ENCODE data around the gene DLG5. TPM values are rescaled to one million over a fixed set of nuclear protein-coding genes. Genes with fewer than 3 reads are reported as not detected.
A peak's percentile ranks its signal among the peaks of the same experiment; 100 is the strongest.

The DLG5 gene
- total RNA-seq, 1 donor from 2014 or later, result 22.2 TPM

DNA sequence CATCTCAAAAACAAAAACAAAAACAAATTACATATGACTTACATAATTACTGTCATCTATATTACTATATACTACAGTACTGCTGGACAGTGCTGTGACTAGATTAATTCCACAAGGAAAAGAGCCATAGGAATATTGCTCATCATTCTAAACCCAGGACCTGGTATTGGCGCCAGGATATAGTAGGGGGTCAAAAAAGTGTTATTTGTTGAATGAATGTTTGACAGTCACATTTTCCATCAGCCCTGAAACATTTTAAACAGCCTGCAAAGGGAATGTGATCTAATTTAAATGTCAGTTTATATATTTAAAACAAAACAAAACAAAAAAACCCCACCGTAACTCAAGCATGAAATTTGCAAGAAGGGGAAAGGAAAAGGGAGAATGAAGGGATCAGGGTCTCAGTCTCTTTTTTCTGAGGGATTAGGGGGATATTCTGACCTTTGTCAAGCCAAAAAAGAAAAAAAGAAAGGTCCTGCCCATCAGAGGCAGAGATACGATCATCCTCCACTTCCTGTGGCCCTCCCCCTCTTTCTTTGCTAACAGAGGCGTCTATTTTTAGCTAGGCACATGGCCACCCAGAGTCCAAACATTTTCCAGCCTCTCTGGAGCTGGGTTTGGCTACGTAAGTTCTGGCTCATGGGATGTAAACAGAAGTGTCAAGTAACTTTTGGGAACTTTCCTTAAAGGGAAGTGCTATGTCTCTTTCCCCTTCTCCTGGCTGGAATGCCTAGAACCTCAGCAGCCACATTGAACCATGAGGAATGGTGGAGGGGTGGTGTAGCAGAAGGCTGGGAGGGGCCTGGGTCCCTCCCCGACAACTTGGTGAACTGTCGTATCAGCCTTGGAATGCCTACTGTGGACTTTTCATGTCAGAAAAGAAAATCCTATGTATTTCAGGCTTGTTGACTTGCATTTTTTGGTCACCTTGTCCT lies 44.6 kb upstream of the DLG5 start:
- Histone ChIP-seq H3K9me3 (ENCODE audit: low read depth) (no peaks in the 10 kb centered on the region), H4K20me1 (ENCODE audit: low read depth) (peaks cover 7% of the 10 kb centered on the region), H3K36me3 (no peaks in the 10 kb centered on the region), H3K27ac (peak overlapping the region; percentile 39), H3K4me1 (peaks cover 7% of the 10 kb centered on the region), H3K4me2 (peak overlapping the region; percentile 8), H3K4me3 (no peak overlapping the region), H3K27me3 (no peaks in the 10 kb centered on the region), H3K79me2 (ENCODE audit: low read depth) (no peaks in the 10 kb centered on the region), H2AFZ (replicated peaks) (no peak overlapping the region), H3F3A (ENCODE audit: low read depth) (peaks cover 23% of the 10 kb centered on the region), H3K9ac (no peak overlapping the region)
- H3K36me3 Mint-ChIP-seq, result peaks cover 8% of the 10 kb centered on the region
- peak; percentile 56 for DNase-seq (ENCODE audit: low spot score)
- H3K9me3 Mint-ChIP-seq, result peaks cover 4% of the 10 kb centered on the region
- no peak for TF ChIP-seq EZH2phosphoT487 (IDR thresholded peaks at IDR 0.05)
- TF ChIP-seq, protein P1, sequence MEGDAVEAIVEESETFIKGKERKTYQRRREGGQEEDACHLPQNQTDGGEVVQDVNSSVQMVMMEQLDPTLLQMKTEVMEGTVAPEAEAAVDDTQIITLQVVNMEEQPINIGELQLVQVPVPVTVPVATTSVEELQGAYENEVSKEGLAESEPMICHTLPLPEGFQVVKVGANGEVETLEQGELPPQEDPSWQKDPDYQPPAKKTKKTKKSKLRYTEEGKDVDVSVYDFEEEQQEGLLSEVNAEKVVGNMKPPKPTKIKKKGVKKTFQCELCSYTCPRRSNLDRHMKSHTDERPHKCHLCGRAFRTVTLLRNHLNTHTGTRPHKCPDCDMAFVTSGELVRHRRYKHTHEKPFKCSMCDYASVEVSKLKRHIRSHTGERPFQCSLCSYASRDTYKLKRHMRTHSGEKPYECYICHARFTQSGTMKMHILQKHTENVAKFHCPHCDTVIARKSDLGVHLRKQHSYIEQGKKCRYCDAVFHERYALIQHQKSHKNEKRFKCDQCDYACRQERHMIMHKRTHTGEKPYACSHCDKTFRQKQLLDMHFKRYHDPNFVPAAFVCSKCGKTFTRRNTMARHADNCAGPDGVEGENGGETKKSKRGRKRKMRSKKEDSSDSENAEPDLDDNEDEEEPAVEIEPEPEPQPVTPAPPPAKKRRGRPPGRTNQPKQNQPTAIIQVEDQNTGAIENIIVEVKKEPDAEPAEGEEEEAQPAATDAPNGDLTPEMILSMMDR (IDR thresholded peaks at IDR 0.05), result no peak
- TF ChIP-seq EZH2 (IDR thresholded peaks at IDR 0.05), result no peak
- H3K4me1 Mint-ChIP-seq, result peaks cover 44% of the 10 kb centered on the region
- no peak overlapping the region for H3K4me3 Mint-ChIP-seq
- no peak overlapping the region for H3K27ac Mint-ChIP-seq
- H3K27me3 Mint-ChIP-seq (ENCODE audit: insufficient read depth, low read depth), result peaks cover 5% of the 10 kb centered on the region

DNA sequence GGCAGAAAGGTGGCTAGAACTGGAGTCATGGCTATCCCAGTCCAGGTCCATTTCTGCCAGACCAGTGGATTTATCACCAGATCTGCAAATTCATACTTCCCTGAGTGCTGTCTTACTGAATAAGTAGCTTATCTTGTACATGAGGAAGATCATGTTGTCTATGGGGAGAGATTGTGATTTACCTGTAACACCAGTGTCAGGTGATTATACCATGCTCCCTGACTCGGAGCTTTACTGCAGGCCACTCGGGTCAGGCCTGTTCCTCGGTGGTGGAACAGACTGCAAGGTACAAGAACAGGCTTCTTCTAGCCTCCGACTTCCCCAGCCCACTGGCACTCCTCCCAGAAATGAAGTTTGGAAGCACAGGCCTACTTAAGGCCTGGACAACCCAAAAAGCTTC lies 42.6 kb upstream of the DLG5 start:
- peaks cover 7% of the 10 kb centered on the region for H3K4me1 ChIP-seq
- H3K79me2 ChIP-seq (ENCODE audit: low read depth), result no peaks in the 10 kb centered on the region
- Mint-ChIP-seq H3K27ac (peak overlapping the region; percentile 40), H3K9me3 (peaks cover 16% of the 10 kb centered on the region), H3K36me3 (peaks cover 5% of the 10 kb centered on the region), H3K4me1 (peaks cover 47% of the 10 kb centered on the region), H3K27me3 (ENCODE audit: insufficient read depth, low read depth) (peaks cover 5% of the 10 kb centered on the region), H3K4me3 (no peak overlapping the region)
- H3K4me2 ChIP-seq, result no peak overlapping the region
- H3K36me3 ChIP-seq, result no peaks in the 10 kb centered on the region
- no peak for DNase-seq (ENCODE audit: low spot score)
- no peaks in the 10 kb centered on the region for H3K27me3 ChIP-seq
- H3K27ac ChIP-seq, result no peak overlapping the region
- H3F3A ChIP-seq (ENCODE audit: low read depth), result peaks cover 16% of the 10 kb centered on the region
- TF ChIP-seq EZH2phosphoT487 (IDR thresholded peaks at IDR 0.05), result no peak
- no peak overlapping the region for H3K9ac ChIP-seq
- H3K4me3 ChIP-seq, result no peak overlapping the region
- H4K20me1 ChIP-seq (ENCODE audit: low read depth), result no peaks in the 10 kb centered on the region
- H3K9me3 ChIP-seq (ENCODE audit: low read depth), result peaks cover 3% of the 10 kb centered on the region
- no peak overlapping the region for H2AFZ ChIP-seq (replicated peaks)

DNA sequence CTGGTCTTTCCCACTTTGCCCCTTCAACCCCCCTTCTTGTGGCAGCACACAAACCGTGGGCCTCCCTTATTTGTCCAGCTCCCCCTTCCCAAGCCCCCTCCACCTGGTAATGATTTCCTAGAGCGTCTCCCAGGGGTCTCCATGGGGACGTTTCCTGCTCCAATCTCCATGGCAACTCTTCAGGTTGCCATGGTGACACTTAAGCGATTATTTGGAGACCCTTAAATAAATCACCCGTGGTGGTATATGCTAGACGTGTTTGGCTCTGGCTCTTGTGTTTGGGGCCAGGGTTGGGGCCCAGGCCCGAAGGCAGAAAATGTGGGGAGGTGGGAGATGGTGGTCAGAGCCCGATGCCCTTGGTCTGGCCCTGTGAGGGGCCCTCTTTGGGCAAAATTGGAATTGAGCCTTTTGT lies 41.1 kb upstream of the DLG5 start:
- H3K4me3 ChIP-seq, result no peak overlapping the region
- peaks cover 16% of the 10 kb centered on the region for H3F3A ChIP-seq (ENCODE audit: low read depth)
- DNase-seq (ENCODE audit: low spot score), result peak; percentile 33
- Mint-ChIP-seq H3K27ac (peak overlapping the region; percentile 87), H3K4me3 (peak overlapping the region; percentile 15), H3K27me3 (ENCODE audit: insufficient read depth, low read depth) (peaks cover 5% of the 10 kb centered on the region), H3K9me3 (peaks cover 24% of the 10 kb centered on the region), H3K4me1 (peaks cover 50% of the 10 kb centered on the region), H3K36me3 (peaks cover 5% of the 10 kb centered on the region)
- no peak overlapping the region for H3K4me2 ChIP-seq
- peaks cover 7% of the 10 kb centered on the region for H3K4me1 ChIP-seq
- H3K9ac ChIP-seq, result no peak overlapping the region
- H3K36me3 ChIP-seq, result no peaks in the 10 kb centered on the region
- no peak for TF ChIP-seq EZH2 (IDR thresholded peaks at IDR 0.05)
- TF ChIP-seq, protein P1 (IDR thresholded peaks at IDR 0.05), result no peak
- no peaks in the 10 kb centered on the region for H3K27me3 ChIP-seq
- peaks cover 8% of the 10 kb centered on the region for H3K9me3 ChIP-seq (ENCODE audit: low read depth)
- H2AFZ ChIP-seq (replicated peaks), result no peak overlapping the region
- no peaks in the 10 kb centered on the region for H3K79me2 ChIP-seq (ENCODE audit: low read depth)
- H4K20me1 ChIP-seq (ENCODE audit: low read depth), result no peaks in the 10 kb centered on the region
- no peak overlapping the region for H3K27ac ChIP-seq

DNA sequence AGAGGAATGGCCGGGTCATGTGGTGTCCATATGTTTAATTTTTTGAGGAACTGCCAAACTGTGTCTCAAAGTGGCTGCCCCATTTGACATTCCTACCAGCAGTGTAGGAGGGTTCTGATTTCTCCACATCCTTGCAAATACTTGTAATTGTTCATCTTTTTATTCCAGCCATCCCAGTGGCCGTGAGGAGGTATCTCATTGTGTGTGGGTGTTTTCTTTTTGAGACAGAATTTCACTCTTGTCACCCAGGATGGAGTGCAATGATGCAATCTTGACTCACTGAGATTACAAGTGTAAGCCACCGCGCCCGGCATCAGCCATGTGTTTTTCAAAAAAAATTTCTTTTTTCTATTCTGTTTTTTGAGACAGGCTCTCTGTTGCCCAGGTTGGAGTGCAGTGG lies 38.7 kb upstream of the DLG5 start:
- H3K27ac ChIP-seq, result no peak overlapping the region
- H3K27me3 ChIP-seq, result no peaks in the 10 kb centered on the region
- Mint-ChIP-seq H3K4me1 (peaks cover 40% of the 10 kb centered on the region), H3K9me3 (peaks cover 26% of the 10 kb centered on the region), H3K4me3 (no peak overlapping the region), H3K27ac (no peak overlapping the region), H3K36me3 (peaks cover 4% of the 10 kb centered on the region), H3K27me3 (ENCODE audit: insufficient read depth, low read depth) (peaks cover 5% of the 10 kb centered on the region)
- no peaks in the 10 kb centered on the region for H3K4me1 ChIP-seq
- H3K36me3 ChIP-seq, result no peaks in the 10 kb centered on the region
- H3K4me2 ChIP-seq, result no peak overlapping the region
- no peaks in the 10 kb centered on the region for H4K20me1 ChIP-seq (ENCODE audit: low read depth)
- H3K9me3 ChIP-seq (ENCODE audit: low read depth), result peaks cover 8% of the 10 kb centered on the region
- DNase-seq (ENCODE audit: low spot score), result no peak
- H3K79me2 ChIP-seq (ENCODE audit: low read depth), result no peaks in the 10 kb centered on the region
- H2AFZ ChIP-seq (replicated peaks), result no peak overlapping the region
- TF ChIP-seq EZH2 (IDR thresholded peaks at IDR 0.05) (no peak), EZH2phosphoT487 (IDR thresholded peaks at IDR 0.05) (no peak)
- no peak overlapping the region for H3K9ac ChIP-seq
- no peak overlapping the region for H3K4me3 ChIP-seq
- H3F3A ChIP-seq (ENCODE audit: low read depth), result no peaks in the 10 kb centered on the region
